Parathyroid adenoma (tissue), 2 donors: Measurements from ENCODE around the gene ICAM2.
A peak's percentile ranks its signal among the peaks of the same experiment; 100 is the strongest.

Source experiments
- H2AFZ ChIP-seq: fragments of 300-600 bp; sonication (generic); one replicate; pipeline ENCODE4 v1.7.0; 2017; ENCODE audit warnings: antibody characterized with exemption, mild to moderate bottlenecking
- H3K27ac ChIP-seq: fragments of 300-600 bp; sonication (generic); one replicate; pipeline ENCODE4 v1.7.0; 2017
- H3K27me3 ChIP-seq: fragments of 300-600 bp; sonication (generic); one replicate; pipeline ENCODE4 v1.7.0; 2017; ENCODE audit warnings: low read length; ENCODE audit not compliant: control insufficient read depth, insufficient read depth
- H3K36me3 ChIP-seq: fragments of 300-600 bp; sonication (generic); one replicate; pipeline ENCODE4 v1.7.0; 2017; ENCODE audit warnings: low read length; ENCODE audit not compliant: control insufficient read depth, insufficient read depth
- H3K4me1 ChIP-seq: fragments of 300-600 bp; sonication (generic); one replicate; pipeline ENCODE4 v1.7.0; 2017; ENCODE audit warnings: control low read depth
- H3K4me2 ChIP-seq: fragments of 300-600 bp; sonication (generic); one replicate; pipeline ENCODE4 v1.7.0; 2017; ENCODE audit warnings: low read length
- H3K4me3 ChIP-seq: fragments of 300-600 bp; sonication (generic); one replicate; pipeline ENCODE4 v1.7.0; 2017; ENCODE audit warnings: low read depth, low read length
- H3K79me2 ChIP-seq: fragments of 300-600 bp; sonication (generic); one replicate; pipeline ENCODE4 v1.7.0; 2017; ENCODE audit warnings: control low read depth
- H3K9ac ChIP-seq: fragments of 300-600 bp; sonication (generic); one replicate; pipeline ENCODE4 v1.7.0; 2017; ENCODE audit warnings: mild to moderate bottlenecking
- H3K9me3 ChIP-seq: fragments of 300-600 bp; sonication (generic); one replicate; pipeline ENCODE4 v1.7.0; 2017; ENCODE audit warnings: low read length; ENCODE audit not compliant: control insufficient read depth
- TF ChIP-seq, protein P1 (sequence below): fragments of 300-600 bp; sonication (generic); IDR thresholded peaks from one replicate; pipeline ENCODE4 v1.7.0; 2017; ENCODE audit warnings: antibody characterized with exemption, mild to moderate bottlenecking
- donor health status: primary hyperparathyroidism.

ICAM2 gene

DNA sequence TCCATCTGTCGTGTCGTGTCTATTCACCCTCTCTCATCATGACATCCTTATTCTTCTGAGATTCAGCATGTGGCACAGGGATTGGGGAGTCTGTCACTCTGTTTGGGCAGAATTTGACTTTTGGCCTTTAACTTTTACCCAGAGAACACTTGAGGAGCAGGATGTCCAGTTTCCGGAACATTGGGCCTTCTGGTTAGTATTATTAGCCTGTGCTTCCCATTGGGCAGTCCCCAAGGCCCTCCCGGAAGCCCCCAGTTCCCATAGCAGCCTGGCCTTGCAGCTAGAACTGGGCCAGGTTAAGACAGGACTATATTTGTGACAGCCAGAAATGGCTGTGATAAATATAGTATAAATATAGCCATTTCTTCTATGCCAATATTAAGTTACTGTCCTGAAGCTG is 57.3 kb downstream of the ICAM2 start:
- H3K4me3 ChIP-seq: no peak overlapping the region
- TF ChIP-seq, protein P1, sequence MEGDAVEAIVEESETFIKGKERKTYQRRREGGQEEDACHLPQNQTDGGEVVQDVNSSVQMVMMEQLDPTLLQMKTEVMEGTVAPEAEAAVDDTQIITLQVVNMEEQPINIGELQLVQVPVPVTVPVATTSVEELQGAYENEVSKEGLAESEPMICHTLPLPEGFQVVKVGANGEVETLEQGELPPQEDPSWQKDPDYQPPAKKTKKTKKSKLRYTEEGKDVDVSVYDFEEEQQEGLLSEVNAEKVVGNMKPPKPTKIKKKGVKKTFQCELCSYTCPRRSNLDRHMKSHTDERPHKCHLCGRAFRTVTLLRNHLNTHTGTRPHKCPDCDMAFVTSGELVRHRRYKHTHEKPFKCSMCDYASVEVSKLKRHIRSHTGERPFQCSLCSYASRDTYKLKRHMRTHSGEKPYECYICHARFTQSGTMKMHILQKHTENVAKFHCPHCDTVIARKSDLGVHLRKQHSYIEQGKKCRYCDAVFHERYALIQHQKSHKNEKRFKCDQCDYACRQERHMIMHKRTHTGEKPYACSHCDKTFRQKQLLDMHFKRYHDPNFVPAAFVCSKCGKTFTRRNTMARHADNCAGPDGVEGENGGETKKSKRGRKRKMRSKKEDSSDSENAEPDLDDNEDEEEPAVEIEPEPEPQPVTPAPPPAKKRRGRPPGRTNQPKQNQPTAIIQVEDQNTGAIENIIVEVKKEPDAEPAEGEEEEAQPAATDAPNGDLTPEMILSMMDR: no peak
- H3K4me2 ChIP-seq: no peak overlapping the region
- H3K9ac ChIP-seq: no peak overlapping the region
- no peaks in the 10 kb centered on the region for H3K9me3 ChIP-seq
- no peaks in the 10 kb centered on the region for H3K36me3 ChIP-seq
- H3K4me1 ChIP-seq: no peaks in the 10 kb centered on the region
- H3K27me3 ChIP-seq: no peaks in the 10 kb centered on the region
- no peaks in the 10 kb centered on the region for H3K79me2 ChIP-seq
- peak overlapping the region; percentile 69 for H3K27ac ChIP-seq
- H2AFZ ChIP-seq: no peak overlapping the region

DNA sequence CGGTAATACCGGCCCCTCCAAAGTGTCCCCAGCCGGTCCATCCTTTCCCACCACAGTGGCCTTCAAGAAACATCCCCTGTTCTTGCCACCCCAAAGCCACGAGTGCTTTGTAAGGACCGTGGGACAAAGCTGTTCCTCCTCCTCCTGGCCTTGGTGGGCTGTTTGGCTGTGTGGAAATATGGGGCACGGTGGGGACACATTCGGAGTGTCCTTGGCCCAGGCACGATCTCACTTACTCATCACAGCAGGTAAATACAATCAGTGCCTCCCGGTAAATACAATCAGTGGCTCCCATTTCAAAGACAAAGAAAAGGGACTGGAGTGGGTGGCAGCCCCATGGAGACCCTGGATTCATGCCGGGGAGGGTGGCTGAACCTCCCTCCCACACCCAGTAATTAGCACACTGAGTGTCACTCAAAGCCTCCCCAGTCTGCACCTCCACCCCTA is 58.1 kb downstream of the ICAM2 start:
- no peaks in the 10 kb centered on the region for H3K4me1 ChIP-seq
- H2AFZ ChIP-seq: no peak overlapping the region
- no peak overlapping the region for H3K4me2 ChIP-seq

DNA sequence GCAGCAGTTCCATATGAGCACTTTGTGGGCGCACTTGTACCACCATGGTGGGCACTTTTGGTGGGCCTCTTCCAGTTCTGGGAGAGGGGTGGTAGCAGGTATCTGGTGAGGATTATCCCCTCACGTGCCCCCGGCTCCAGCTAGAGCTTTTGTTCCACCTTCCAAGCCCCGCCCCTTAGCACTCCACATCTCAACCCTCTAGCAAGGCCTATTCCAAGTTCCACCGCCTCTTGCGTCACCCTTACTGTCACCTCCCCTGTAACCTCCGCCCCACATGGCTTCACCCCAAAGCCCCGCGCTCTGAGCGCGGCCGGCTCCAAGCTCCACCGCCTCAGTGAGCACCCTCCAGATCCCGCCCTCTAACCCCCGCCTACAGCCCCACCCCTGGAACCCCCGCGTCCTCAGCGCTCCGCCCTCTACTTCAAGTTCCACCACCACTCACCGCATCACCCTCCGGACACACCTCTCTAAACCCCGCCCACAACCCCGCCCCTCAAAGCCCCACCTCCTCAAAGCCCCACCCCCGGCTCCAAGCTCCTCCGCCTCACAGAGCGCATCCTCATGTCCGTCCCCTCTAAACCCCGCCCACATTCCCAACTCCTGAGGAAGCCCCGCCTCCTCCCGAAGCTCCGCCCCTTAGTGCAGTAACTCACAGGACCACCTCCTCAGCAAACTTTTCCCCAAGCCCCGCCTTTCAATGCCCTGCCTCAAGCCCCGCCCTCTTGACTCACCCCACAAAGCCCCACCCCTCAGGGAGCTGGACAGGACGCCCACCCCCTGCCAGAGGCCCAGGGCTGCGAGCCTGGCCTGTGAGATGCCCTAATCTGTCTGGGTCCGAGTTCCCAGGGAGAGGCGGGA is 58.8 kb downstream of the ICAM2 start:
- peak overlapping the region; percentile 17 for H3K4me3 ChIP-seq
- no peaks in the 10 kb centered on the region for H3K36me3 ChIP-seq
- TF ChIP-seq, protein P1: no peak
- H3K9me3 ChIP-seq: no peaks in the 10 kb centered on the region
- H3K4me2 ChIP-seq: no peak overlapping the region
- peak overlapping the region; percentile 50 for H2AFZ ChIP-seq
- no peaks in the 10 kb centered on the region for H3K27me3 ChIP-seq
- H3K9ac ChIP-seq: no peak overlapping the region
- H3K79me2 ChIP-seq: no peaks in the 10 kb centered on the region
- peaks cover 2% of the 10 kb centered on the region for H3K4me1 ChIP-seq
- peak overlapping the region; percentile 61 for H3K27ac ChIP-seq

More for the DNA sequence above, 58.1 kb downstream of the ICAM2 start:
- no peaks in the 10 kb centered on the region for H3K9me3 ChIP-seq
- no peaks in the 10 kb centered on the region for H3K79me2 ChIP-seq
- peak overlapping the region; percentile 61 for H3K27ac ChIP-seq
- H3K27me3 ChIP-seq: no peaks in the 10 kb centered on the region
- TF ChIP-seq, protein P1: no peak
- no peak overlapping the region for H3K4me3 ChIP-seq
- H3K9ac ChIP-seq: no peak overlapping the region
- no peaks in the 10 kb centered on the region for H3K36me3 ChIP-seq

DNA sequence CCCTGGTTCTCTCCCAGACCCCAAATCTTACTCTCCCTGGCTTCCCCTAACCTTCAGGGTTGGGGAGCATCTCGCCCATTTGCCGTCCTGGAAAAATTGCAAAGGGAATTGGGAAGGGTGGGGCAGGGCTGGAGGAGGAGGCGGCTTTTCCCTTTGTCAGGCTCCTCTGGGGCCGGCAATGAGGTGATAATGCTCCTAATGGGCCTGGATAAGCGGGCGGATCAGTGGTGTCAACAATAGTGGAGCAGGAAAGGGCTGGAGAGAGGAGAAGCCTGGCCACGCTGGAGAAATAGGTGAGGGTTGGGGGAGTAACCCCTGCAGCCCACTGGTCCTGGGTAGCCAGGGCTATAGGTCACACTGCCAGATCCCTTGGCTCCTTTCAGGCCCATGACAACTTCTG is 60.0 kb downstream of the ICAM2 start:
- Histone ChIP-seq H3K4me2 (no peak overlapping the region), H3K9ac (no peak overlapping the region), H3K79me2 (no peaks in the 10 kb centered on the region), H2AFZ (no peak overlapping the region), H3K27ac (no peak overlapping the region), H3K27me3 (no peaks in the 10 kb centered on the region), H3K9me3 (no peaks in the 10 kb centered on the region), H3K4me1 (peaks cover 5% of the 10 kb centered on the region), H3K36me3 (no peaks in the 10 kb centered on the region), H3K4me3 (no peak overlapping the region)
- TF ChIP-seq, protein P1: no peak

DNA sequence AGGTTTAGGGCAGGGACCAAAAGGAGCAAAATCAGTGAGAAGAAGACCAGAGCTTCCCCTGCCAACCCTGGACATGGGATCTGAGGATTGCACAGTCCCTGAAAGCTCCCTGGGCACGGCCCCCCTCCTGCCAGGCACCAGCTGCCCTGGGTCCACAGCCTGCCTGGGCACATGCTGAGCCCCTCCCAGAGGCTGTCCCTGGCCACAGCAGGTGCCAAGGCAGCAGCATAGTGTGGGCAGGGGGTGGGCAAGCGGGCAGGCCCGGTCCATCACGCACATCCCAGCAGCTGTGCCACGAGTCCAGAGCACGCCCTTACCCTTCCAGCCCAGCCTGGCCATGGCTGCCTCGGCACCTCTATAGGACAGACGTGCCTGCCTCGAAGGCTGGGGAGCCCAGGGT is 60.4 kb downstream of the ICAM2 start:
- H3K9ac ChIP-seq: no peak overlapping the region
- no peaks in the 10 kb centered on the region for H3K27me3 ChIP-seq
- H3K36me3 ChIP-seq: no peaks in the 10 kb centered on the region
- H3K4me1 ChIP-seq: peaks cover 5% of the 10 kb centered on the region
- H3K4me3 ChIP-seq: no peak overlapping the region
- H3K9me3 ChIP-seq: no peaks in the 10 kb centered on the region
- TF ChIP-seq, protein P1: no peak
- no peak overlapping the region for H2AFZ ChIP-seq
- no peak overlapping the region for H3K27ac ChIP-seq
- H3K79me2 ChIP-seq: no peaks in the 10 kb centered on the region
- no peak overlapping the region for H3K4me2 ChIP-seq
